Measurements from ENCODE around the gene AGFG2.

Gene AGFG2

GRCh38 chr7:100613412-100614175, 74.6 kb downstream of the AGFG2 start:
- TF ChIP-seq GATA2 (IDR thresholded peaks at IDR 0.05; ENCODE audit: low read depth, low read length) (no peak), GATA3 (IDR thresholded peaks at IDR 0.05; ENCODE audit: low read depth, low read length) (no peak)

GRCh38 chr7:100614308-100614861, 75.4 kb downstream of the AGFG2 start:
- TF ChIP-seq GATA3 (IDR thresholded peaks at IDR 0.05; ENCODE audit: low read depth, low read length) (no peak), GATA2 (IDR thresholded peaks at IDR 0.05; ENCODE audit: low read depth, low read length) (no peak)

Measured in SH-SY5Y (cell line).